Right ventricle myocardium superior (tissue), 1 donor: Measurements from ENCODE around the gene PPP1R13L. TPM values are rescaled to one million over a fixed set of nuclear protein-coding genes. Genes with fewer than 3 reads are reported as not detected.
A peak's percentile ranks its signal among the peaks of the same experiment; 100 is the strongest.

ENCODE experiments used
- ATAC-seq: fragments of 200-7000 bp; cut with Tn5 transposase; one replicate; pipeline ENCODE4 v1.9.1; 2020; ENCODE audit warnings: mild to moderate bottlenecking; ENCODE audit not compliant: poor library complexity
- DNase-seq: peaks from one replicate; pipeline ENCODE4 v3.0.0-alpha.2; 2020
- intact Hi-C: fragments of 100-400 bp; cut with DNase I; formaldehyde crosslinking; loops from one replicate; pipeline ENCODE4 v1.11.2; 2022
- total RNA-seq: library from RNA; stranded (reverse); fragmentation: NEBNext Ultra II Directional; extraction: Animal tissue kit (Norgen Biotek cat#: 25700); gene quantifications from one replicate; pipeline ENCODE4 v1.2.1, GENCODE V29; 2021
- donor health status: DM: no; HTN: yes; CAD: no; lungs with severe emphysema.

The PPP1R13L gene
- total RNA-seq, 1 donor from 2014 or later, result 207 TPM

- ATAC-seq (no peak), DNase-seq (no peak)
- intact Hi-C loops, result no loop called here
Measured at GRCh38 chr19:45391346-45391745, 13.5 kb downstream of the PPP1R13L start.

- peak; percentile 46 for ATAC-seq
- intact Hi-C loops, result no loop called here
- DNase-seq, result no peak
Measured at GRCh38 chr19:45385392-45386221, 19.3 kb downstream of the PPP1R13L start.

GRCh38 chr19:45382426-45382825, 22.4 kb downstream of the PPP1R13L start:
- intact Hi-C loops, result no loop called here
- ATAC-seq (no peak), DNase-seq (no peak)

DNA sequence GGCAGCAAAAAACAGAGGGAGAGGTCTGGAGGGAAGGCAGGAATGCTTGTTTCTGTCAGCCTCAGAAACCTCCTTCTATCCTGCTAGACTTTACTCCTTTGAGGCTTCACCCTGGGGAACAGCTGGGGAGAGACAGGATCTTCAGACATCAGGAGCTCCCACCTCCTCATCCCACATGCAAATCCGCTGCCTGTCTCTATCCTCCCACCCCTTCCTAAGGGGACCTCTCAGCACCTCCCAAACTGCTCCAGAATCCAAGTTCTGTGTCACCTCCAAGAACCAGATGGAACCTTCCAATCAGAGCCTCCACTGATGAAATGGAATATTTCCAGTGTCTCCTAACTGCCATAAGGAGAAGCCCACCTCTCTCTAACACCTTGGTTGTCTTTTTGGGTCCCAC, 24.8 kb downstream of the PPP1R13L start:
- no peak for ATAC-seq
- intact Hi-C loops, result no loop called here
- no peak for DNase-seq

DNA sequence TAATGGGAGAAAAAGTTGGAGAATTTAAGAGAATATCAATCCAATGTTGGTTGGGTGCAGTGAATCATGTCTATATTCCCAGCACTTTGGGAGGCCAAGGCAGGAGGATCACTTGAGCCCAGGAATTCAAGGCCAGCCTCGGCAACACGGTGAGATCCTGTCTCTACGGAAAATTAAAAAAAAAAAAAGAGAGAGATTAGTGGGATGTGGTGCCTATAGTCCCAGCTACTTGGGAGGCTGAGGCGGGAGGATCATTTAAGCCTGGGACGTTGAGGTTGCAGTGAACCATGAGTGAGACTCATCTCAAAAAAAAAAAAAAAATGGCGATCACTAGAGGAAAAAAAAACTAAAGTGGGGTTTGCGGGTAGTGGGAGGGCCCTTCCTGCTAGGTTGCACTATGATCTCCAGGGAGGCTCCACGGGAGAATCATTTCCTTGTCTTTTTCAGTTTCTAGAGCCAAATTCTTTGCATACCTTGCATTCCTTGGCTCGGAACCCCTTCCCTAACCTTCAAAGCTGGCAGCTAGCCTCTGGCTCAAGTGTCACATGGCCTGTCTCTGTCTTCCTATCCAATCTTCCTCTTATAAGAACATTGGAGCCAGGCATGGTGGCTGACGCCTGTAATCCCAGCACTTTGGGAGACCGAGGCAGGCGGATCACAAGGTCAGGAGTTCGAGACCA, 28.7 kb downstream of the PPP1R13L start:
- DNase-seq, result peak; percentile 50
- peak; percentile 72 for ATAC-seq
- intact Hi-C loops, result no loop called here

GRCh38 chr19:45370410-45371204, 34.3 kb downstream of the PPP1R13L start, which contains the start of gene ERCC2:
Gene ERCC2, minus strand, starts transcription at chr19:45370573. Its CDS starts 33 bp downstream, at chr19:45370540.
- intact Hi-C loops, result no loop called here
- DNase-seq (peak; percentile 99), ATAC-seq (peak; percentile 98)

GRCh38 chr19:45368737-45369340, 36.0 kb downstream of the PPP1R13L start:
- DNase-seq, result no peak
- ATAC-seq, result no peak
- intact Hi-C loops, result no loop called here

DNA sequence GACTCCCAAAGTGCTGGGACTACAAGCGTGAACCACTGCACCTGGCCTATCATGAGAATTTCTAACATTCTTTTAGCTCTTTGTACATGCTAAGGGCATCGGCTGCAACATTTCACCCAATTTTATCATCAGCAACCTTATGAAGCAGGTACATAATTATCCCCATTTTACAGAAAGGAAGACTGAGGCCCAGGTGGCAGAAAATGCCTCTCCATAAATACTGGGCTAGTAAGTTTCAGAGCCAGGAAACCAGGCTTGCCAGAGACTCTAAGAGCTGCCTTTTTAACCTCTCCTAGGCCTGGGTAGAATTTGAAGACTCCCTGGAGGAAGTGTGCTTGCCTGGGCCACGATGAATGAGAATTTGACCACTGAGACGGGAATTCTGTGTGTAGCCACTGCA, 36.7 kb downstream of the PPP1R13L start:
- intact Hi-C loops, result no loop called here
- DNase-seq, result no peak
- no peak for ATAC-seq

- no peak for ATAC-seq
- DNase-seq, result no peak
- intact Hi-C loops, result no loop called here
Measured at GRCh38 chr19:45364696-45365095, 40.2 kb downstream of the PPP1R13L start.

DNA sequence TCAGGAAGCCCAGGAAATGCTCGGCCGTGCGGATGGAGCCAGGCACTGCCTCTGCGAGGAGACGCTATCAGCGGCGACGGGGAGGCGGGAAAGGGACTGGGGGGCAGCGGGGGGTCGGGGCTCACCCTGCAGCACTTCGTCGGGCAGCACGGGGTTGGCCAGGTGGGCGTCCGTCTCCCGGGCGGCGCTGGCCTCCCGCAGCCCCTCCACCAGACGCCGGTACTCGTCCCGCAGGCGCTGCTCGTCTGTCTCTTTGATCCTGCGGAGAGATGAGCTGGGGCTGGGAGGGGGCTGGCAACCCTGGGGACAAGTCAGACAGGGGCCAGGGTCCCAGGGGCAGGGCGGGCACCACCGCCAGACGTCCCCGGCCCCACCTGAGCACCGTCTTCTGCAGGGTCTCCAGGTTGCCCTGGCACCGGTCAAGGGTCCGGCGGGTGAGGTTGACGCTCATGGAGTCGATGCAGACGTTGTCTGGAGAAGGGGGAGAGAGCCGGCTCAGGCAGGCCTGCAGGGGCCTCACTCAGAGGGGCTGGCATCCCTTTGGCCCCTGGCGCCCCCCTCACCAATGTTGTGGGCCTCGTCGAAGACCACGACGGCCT, 40.9 kb downstream of the PPP1R13L start:
- DNase-seq (no peak), ATAC-seq (no peak)
- intact Hi-C loops, result no loop called here

- DNase-seq (no peak), ATAC-seq (no peak)
- intact Hi-C loops, result no loop called here
Measured at GRCh38 chr19:45362291-45362690, 42.6 kb downstream of the PPP1R13L start.

DNA sequence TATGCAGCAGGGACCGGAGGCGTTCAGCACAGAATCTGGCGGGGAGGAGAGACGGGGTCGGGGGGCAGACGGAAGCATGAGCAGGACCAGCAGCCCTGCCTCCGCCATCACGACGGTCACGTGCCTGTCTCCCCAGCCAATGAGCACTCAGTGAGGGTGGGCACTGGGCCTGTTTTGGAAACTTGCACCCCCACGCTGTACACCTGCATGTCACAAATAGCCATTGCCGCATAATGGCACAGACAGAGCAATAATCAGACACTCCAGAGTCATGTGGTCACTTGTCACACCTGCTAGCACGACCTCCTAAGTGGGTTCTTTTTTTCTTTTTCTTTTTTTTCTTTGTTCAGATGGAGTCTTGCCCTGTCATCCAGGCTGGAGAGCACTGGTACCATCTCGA, 43.3 kb downstream of the PPP1R13L start:
- DNase-seq (no peak), ATAC-seq (no peak)
- intact Hi-C loops, result no loop called here

DNA sequence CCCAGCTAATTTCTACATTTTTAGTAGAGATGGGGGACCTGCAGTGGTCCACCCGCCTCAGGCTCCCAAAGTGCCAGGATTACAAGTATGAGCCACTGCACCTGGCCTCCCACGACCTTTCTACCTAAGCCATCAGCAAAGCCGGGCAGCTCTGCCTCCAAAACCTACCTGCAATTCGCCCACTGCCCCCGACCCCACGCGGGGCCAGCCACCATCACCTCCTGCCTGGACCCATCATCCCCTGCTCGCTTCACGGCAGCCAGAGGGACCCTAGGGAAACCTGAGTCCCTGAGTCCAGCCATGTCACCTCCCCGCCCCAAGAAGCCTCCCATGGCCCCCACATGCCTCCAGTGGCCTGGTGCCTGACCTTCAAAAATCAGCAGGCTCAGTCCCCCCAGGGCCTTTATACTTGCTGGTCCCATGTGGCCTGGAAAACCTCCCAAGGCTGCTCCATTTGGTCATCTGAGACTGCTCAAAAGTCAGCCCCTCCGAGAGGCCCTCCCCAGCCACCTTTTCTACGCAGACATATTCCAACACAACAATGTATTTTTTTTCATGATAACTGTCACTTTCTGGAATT, 46.6 kb downstream of the PPP1R13L start:
- DNase-seq (no peak), ATAC-seq (no peak)
- intact Hi-C loops, result no loop called here

GRCh38 chr19:45357445-45357783, 47.5 kb downstream of the PPP1R13L start:
- intact Hi-C loops, result no loop called here
- ATAC-seq (no peak), DNase-seq (no peak)

GRCh38 chr19:45356760-45357444, 48.0 kb downstream of the PPP1R13L start:
- DNase-seq (no peak), ATAC-seq (no peak)
- intact Hi-C loops, result no loop called here

- intact Hi-C loops, result no loop called here
- ATAC-seq (no peak), DNase-seq (no peak)
Measured at GRCh38 chr19:45355910-45356309, 49.0 kb downstream of the PPP1R13L start.

DNA sequence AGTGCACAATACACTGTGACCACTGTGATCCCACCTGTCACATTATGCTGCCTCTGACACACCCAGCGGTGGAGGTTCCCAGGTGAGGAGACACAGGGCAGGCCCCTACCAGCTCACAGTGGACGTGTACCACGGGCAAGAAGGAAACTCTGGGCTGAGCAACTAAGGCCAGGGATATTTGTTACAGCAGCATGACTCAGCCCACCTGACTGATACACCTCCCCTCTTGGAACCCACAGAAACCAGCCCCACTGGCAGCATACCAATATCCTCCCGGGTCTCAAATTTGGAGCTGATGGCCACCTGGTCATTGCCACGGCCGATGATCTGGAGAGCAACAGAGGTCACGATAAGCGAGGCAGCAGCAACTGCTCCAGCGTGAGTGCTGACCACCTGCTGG, 49.5 kb downstream of the PPP1R13L start:
- ATAC-seq, result no peak
- no peak for DNase-seq
- intact Hi-C loops, result no loop called here
